Measurements from ENCODE around the gene ASPA. TPM values are rescaled to one million over a fixed set of nuclear protein-coding genes. Genes with fewer than 3 reads are reported as not detected.

The ASPA gene
- polyA plus RNA-seq, 1 experiment, result not detected

GRCh38 chr17:3526491-3526890, 50.7 kb downstream of the ASPA start:
- TF ChIP-seq CTCF (IDR thresholded peaks at IDR 0.05; ENCODE audit: insufficient read depth, low read depth, low read length), result no peak
- CTCF ChIA-PET, result no interaction called here
- no peak for DNase-seq (ENCODE audit: low read depth)
- no peak overlapping the region for H3K4me3 ChIP-seq (ENCODE audit: low read depth, low read length)
- no peaks in the 10 kb centered on the region for H3K27me3 ChIP-seq (ENCODE audit: control insufficient read depth, insufficient read depth, low read length)
- POLR2A ChIA-PET, result no interaction called here
- no peaks in the 10 kb centered on the region for H3K36me3 ChIP-seq (ENCODE audit: control insufficient read depth, insufficient read depth, low read length)

GRCh38 chr17:3526971-3527370, 51.2 kb downstream of the ASPA start:
- H3K36me3 ChIP-seq (ENCODE audit: control insufficient read depth, insufficient read depth, low read length), result no peaks in the 10 kb centered on the region
- ChIA-PET POLR2A (no interaction called here), CTCF (no interaction called here)
- no peak overlapping the region for H3K4me3 ChIP-seq (ENCODE audit: low read depth, low read length)
- DNase-seq (ENCODE audit: low read depth), result no peak
- no peak for TF ChIP-seq CTCF (IDR thresholded peaks at IDR 0.05; ENCODE audit: insufficient read depth, low read depth, low read length)
- no peaks in the 10 kb centered on the region for H3K27me3 ChIP-seq (ENCODE audit: control insufficient read depth, insufficient read depth, low read length)

- no peak for TF ChIP-seq CTCF (IDR thresholded peaks at IDR 0.05; ENCODE audit: insufficient read depth, low read depth, low read length)
- no peak for DNase-seq (ENCODE audit: low read depth)
- Histone ChIP-seq H3K36me3 (ENCODE audit: control insufficient read depth, insufficient read depth, low read length) (no peaks in the 10 kb centered on the region), H3K27me3 (ENCODE audit: control insufficient read depth, insufficient read depth, low read length) (no peaks in the 10 kb centered on the region), H3K4me3 (ENCODE audit: low read depth, low read length) (no peak overlapping the region)
- POLR2A ChIA-PET, result no interaction called here
- CTCF ChIA-PET, result no interaction called here
Observed at GRCh38 chr17:3527468-3527867, 51.7 kb downstream of the ASPA start.

GRCh38 chr17:3527896-3528295, 52.1 kb downstream of the ASPA start:
- no peak for TF ChIP-seq CTCF (IDR thresholded peaks at IDR 0.05; ENCODE audit: insufficient read depth, low read depth, low read length)

GRCh38 chr17:3528403-3528851, 52.6 kb downstream of the ASPA start:
- no peaks in the 10 kb centered on the region for H3K36me3 ChIP-seq (ENCODE audit: control insufficient read depth, insufficient read depth, low read length)
- CTCF ChIA-PET, result no interaction called here
- no peak for DNase-seq (ENCODE audit: low read depth)
- H3K4me3 ChIP-seq (ENCODE audit: low read depth, low read length), result no peak overlapping the region
- TF ChIP-seq CTCF (IDR thresholded peaks at IDR 0.05; ENCODE audit: insufficient read depth, low read depth, low read length), result no peak
- POLR2A ChIA-PET, result no interaction called here
- no peaks in the 10 kb centered on the region for H3K27me3 ChIP-seq (ENCODE audit: control insufficient read depth, insufficient read depth, low read length)

More at GRCh38 chr17:3527896-3528295, 52.1 kb downstream of the ASPA start:
- CTCF ChIA-PET, result no interaction called here
- POLR2A ChIA-PET, result no interaction called here
- H3K27me3 ChIP-seq (ENCODE audit: control insufficient read depth, insufficient read depth, low read length), result no peaks in the 10 kb centered on the region
- no peak for DNase-seq (ENCODE audit: low read depth)
- H3K4me3 ChIP-seq (ENCODE audit: low read depth, low read length), result no peak overlapping the region
- no peaks in the 10 kb centered on the region for H3K36me3 ChIP-seq (ENCODE audit: control insufficient read depth, insufficient read depth, low read length)

All from BJ (cell line).